ENCODE measurements around the gene BYSL.

- no peak for TF ChIP-seq CTCF (IDR thresholded peaks at IDR 0.05; ENCODE audit: poor library complexity)
- no peak for TF ChIP-seq EZH2phosphoT487 (IDR thresholded peaks at IDR 0.05; ENCODE audit: low read depth, severe bottlenecking, unreplicated experiment)
Measured at GRCh38 chr6:41935685-41936072, 14.4 kb downstream of the BYSL start.
